Neuronal stem cell (in vitro differentiated cells): ENCODE results near the gene MT4. TPM values are rescaled to one million over a fixed set of nuclear protein-coding genes. Genes with fewer than 3 reads are reported as not detected.

ENCODE experiments used
- DNase-seq: peaks from one replicate; pipeline ENCODE4 v3.0.0-alpha.2; 2013; ENCODE audit warnings: low spot score
- H2AFZ ChIP-seq: one replicate; pipeline ENCODE4 v1.6.1; 2013; ENCODE audit warnings: mild to moderate bottlenecking, low read length, inconsistent platforms
- H2AK5ac ChIP-seq: 2 replicates; pipeline ENCODE4 v1.6.1; 2013; ENCODE audit warnings: low read depth, mild to moderate bottlenecking, inconsistent platforms, low read length, moderate library complexity, mixed read lengths
- H2BK120ac ChIP-seq: 2 replicates; pipeline ENCODE4 v1.6.1; 2013; ENCODE audit warnings: low read depth, mild to moderate bottlenecking, inconsistent platforms, low read length, moderate library complexity, mixed read lengths
- H2BK12ac ChIP-seq: one replicate; pipeline ENCODE4 v1.6.1; 2013; ENCODE audit warnings: low read length, inconsistent platforms
- H2BK15ac ChIP-seq: 2 replicates; pipeline ENCODE4 v1.6.1; 2013; ENCODE audit warnings: mild to moderate bottlenecking, low read length, inconsistent platforms, mixed read lengths
- H2BK5ac ChIP-seq: one replicate; pipeline ENCODE4 v1.6.1; 2013; ENCODE audit warnings: inconsistent platforms, mild to moderate bottlenecking, low read length, moderate library complexity
- H3K14ac ChIP-seq: one replicate; pipeline ENCODE4 v1.6.1; 2013; ENCODE audit warnings: low read length, inconsistent platforms
- H3K18ac ChIP-seq: 2 replicates; pipeline ENCODE4 v1.6.1; 2013; ENCODE audit warnings: low read length, inconsistent platforms
- H3K23ac ChIP-seq: 2 replicates; pipeline ENCODE4 v1.6.1; 2013; ENCODE audit warnings: low read depth, mild to moderate bottlenecking, mixed read lengths, low read length, inconsistent platforms; ENCODE audit not compliant: poor library complexity
- H3K27ac ChIP-seq: replicated peaks from 3 replicates; pipeline ENCODE4 v1.5.1; 2013; ENCODE audit warnings: low read length, inconsistent platforms
- H3K27me3 ChIP-seq, 3 experiments: 2 replicates each; pipeline ENCODE4 v1.6.1; 2013; ENCODE audit warnings: low read length in 3 of 3, mild to moderate bottlenecking in 2 of 3, inconsistent platforms in 1 of 3, low read depth in 1 of 3, mixed read lengths in 1 of 3, moderate library complexity in 1 of 3; ENCODE audit not compliant: control insufficient read depth in 3 of 3, insufficient read depth in 3 of 3
- H3K36me3 ChIP-seq, 2 donors: replicated peaks in 1 of 2; 2 replicates each; pipeline ENCODE4 v1.6.1; 2013; ENCODE audit warnings: low read length in 2 of 2; ENCODE audit not compliant: control insufficient read depth in 2 of 2, insufficient read depth in 2 of 2
- H3K4ac ChIP-seq: 2 replicates; pipeline ENCODE4 v1.6.1; 2013; ENCODE audit warnings: inconsistent platforms, mild to moderate bottlenecking, low read length, moderate library complexity
- H3K4me1 ChIP-seq, 2 donors: 1 replicate in 1 of 2; 2 replicates in 1 of 2; pipeline ENCODE4 v1.6.1; 2013; ENCODE audit warnings: low read length in 2 of 2, low read depth in 1 of 2; ENCODE audit not compliant: control insufficient read depth in 2 of 2, insufficient read depth in 1 of 2
- H3K4me2 ChIP-seq: one replicate; pipeline ENCODE4 v1.6.1; 2013; ENCODE audit warnings: mild to moderate bottlenecking, low read length, inconsistent platforms; ENCODE audit not compliant: insufficient read depth, poor library complexity, severe bottlenecking
- H3K4me3 ChIP-seq, 2 donors: 2 replicates each; pipeline ENCODE4 v1.5.1; 2013; ENCODE audit warnings: low read length in 2 of 2, mild to moderate bottlenecking in 2 of 2, inconsistent platforms in 1 of 2, moderate library complexity in 1 of 2
- H3K79me1 ChIP-seq: one replicate; pipeline ENCODE4 v1.6.1; 2013; ENCODE audit warnings: low read depth, mild to moderate bottlenecking, inconsistent platforms, low read length, moderate library complexity
- H3K9ac ChIP-seq: one replicate; pipeline ENCODE4 v1.6.1; 2013; ENCODE audit warnings: mild to moderate bottlenecking, low read depth, low read length, inconsistent platforms; ENCODE audit not compliant: poor library complexity
- H3K9me3 ChIP-seq, 2 donors: replicated peaks in 1 of 2; 2 replicates each; pipeline versions ENCODE3 to v1.6.1; 2013; ENCODE audit warnings: low read length in 2 of 2, mild to moderate bottlenecking in 2 of 2, inconsistent platforms in 1 of 2, low read depth in 1 of 2, mixed read lengths in 1 of 2, moderate library complexity in 1 of 2; ENCODE audit not compliant: control insufficient read depth in 2 of 2, insufficient read depth in 1 of 2
- H4K8ac ChIP-seq: one replicate; pipeline ENCODE4 v1.6.1; 2013; ENCODE audit warnings: low read depth, mild to moderate bottlenecking, inconsistent platforms, low read length, moderate library complexity
- H4K91ac ChIP-seq: one replicate; pipeline ENCODE4 v1.6.1; 2013; ENCODE audit warnings: low read length, low read depth, mild to moderate bottlenecking, inconsistent platforms; ENCODE audit not compliant: poor library complexity
- WGBS, 2 donors: extraction: QIAGEN DNeasy Blood & Tissue Kit; methylation state at CpG; one replicate each; pipeline ENCODE4 v1.1.7; 2013; ENCODE audit warnings: missing lambda C conversion rate in 2 of 2, mixed read lengths in 1 of 2; ENCODE audit not compliant: insufficient read length in 2 of 2, insufficient replicate concordance in 1 of 2; ENCODE audit errors: extremely low coverage in 2 of 2; 5-methylcytosine and 5-hydroxymethylcytosine counted together
- polyA plus RNA-seq, 2 experiments: library from polyadenylated mRNA; stranded (reverse); fragments of 200-250 nt; gene quantifications; one replicate each; pipeline ENCODE4 v1.2.3, GENCODE V29; 2013

MT4 gene
- polyA plus RNA-seq (2013, experiment 1 of 2): not detected
- polyA plus RNA-seq (2013, experiment 2 of 2): not detected

GRCh38 chr16:56564793-56565477 is at the start of gene MT4:
Gene MT4 (plus strand): TSS chr16:56565073. CDS start chr16:56565129, 56 bp downstream.
- Histone ChIP-seq H3K4ac (no peak within 1 kb of the TSS), H3K27me3 (peaks cover 0 to 43% (median 0%) of the 10 kb centered on the region in 3 experiments), H2BK5ac (no peak within 1 kb of the TSS), H3K4me1 (peaks cover 0 to 5% of the 10 kb centered on the region in 2 donors), H3K9ac (no peak within 1 kb of the TSS), H3K27ac (no peak within 1 kb of the TSS), H2BK120ac (no peak within 1 kb of the TSS), H2BK12ac (no peak within 1 kb of the TSS), H3K79me1 (no peaks in the 10 kb centered on the region), H3K9me3 (no peaks in the 10 kb centered on the region), H3K14ac (no peak within 1 kb of the TSS), H3K4me3 (no peak within 1 kb of the TSS), H3K4me2 (no peak within 1 kb of the TSS), H2AFZ (no peak within 1 kb of the TSS), H2BK15ac (peak within 1 kb of the TSS; percentile 59), H3K36me3 (no peaks in the 10 kb centered on the region), H4K8ac (no peak within 1 kb of the TSS), H3K23ac (no peak within 1 kb of the TSS), H2AK5ac (peak within 1 kb of the TSS; percentile 60), H4K91ac (no peak within 1 kb of the TSS), H3K18ac (peak within 1 kb of the TSS; percentile 60)
- DNase-seq: no peak
- no CpG with 5 or more reads among the region's 12 CpGs for WGBS, 2 donors

- no peak overlapping the region for H2BK12ac ChIP-seq
- H2BK5ac ChIP-seq: no peak overlapping the region
- peaks cover 1 to 3% of the 10 kb centered on the region in 2 donors for H3K4me1 ChIP-seq
- H2AK5ac ChIP-seq: no peak overlapping the region
- WGBS, 2 donors: no CpG with 5 or more reads among the region's 6 CpGs
- H4K91ac ChIP-seq: no peak overlapping the region
- no peak overlapping the region for H3K4me2 ChIP-seq
- H3K14ac ChIP-seq: no peak overlapping the region
- no peaks in the 10 kb centered on the region for H3K27me3 ChIP-seq
- peaks cover 0 to 25% of the 10 kb centered on the region in 2 donors for H3K36me3 ChIP-seq
- no peak overlapping the region for H4K8ac ChIP-seq
- no peak overlapping the region for H3K9ac ChIP-seq
- no peak overlapping the region for H2AFZ ChIP-seq
- H2BK15ac ChIP-seq: no peak overlapping the region
- H3K18ac ChIP-seq: no peak overlapping the region
- H3K4me3 ChIP-seq: no peak overlapping the region
- no peak overlapping the region for H3K23ac ChIP-seq
- H3K27ac ChIP-seq: no peak overlapping the region
- no peak overlapping the region for H2BK120ac ChIP-seq
- peaks cover 0 to 5% of the 10 kb centered on the region in 2 donors for H3K9me3 ChIP-seq
- H3K79me1 ChIP-seq: no peaks in the 10 kb centered on the region
- DNase-seq: no peak
- no peak overlapping the region for H3K4ac ChIP-seq
These were observed 49.2 kb upstream of the MT4 start for GRCh38 chr16:56515665-56516064.

- Histone ChIP-seq H2BK15ac (no peak overlapping the region), H2AK5ac (no peak overlapping the region), H3K4me2 (no peak overlapping the region), H3K9me3 (peaks cover 0 to 4% of the 10 kb centered on the region in 2 donors), H2BK120ac (no peak overlapping the region), H3K9ac (no peak overlapping the region), H3K36me3 (peaks cover 0 to 11% of the 10 kb centered on the region in 2 donors), H3K14ac (no peak overlapping the region), H4K91ac (no peak overlapping the region), H3K4me3 (no peak overlapping the region), H3K79me1 (no peaks in the 10 kb centered on the region), H2AFZ (no peak overlapping the region), H3K27ac (no peak overlapping the region), H2BK5ac (no peak overlapping the region), H3K4me1 (peaks cover 1 to 3% of the 10 kb centered on the region in 2 donors), H3K18ac (no peak overlapping the region), H3K23ac (no peak overlapping the region), H3K27me3 (no peaks in the 10 kb centered on the region), H3K4ac (no peak overlapping the region), H2BK12ac (no peak overlapping the region), H4K8ac (no peak overlapping the region)
- no peak for DNase-seq
- no CpG with 5 or more reads among the region's 2 CpGs for WGBS, 2 donors
These were observed 47.7 kb upstream of the MT4 start for GRCh38 chr16:56517206-56517605.

GRCh38 chr16:56518425-56518824 is 46.4 kb upstream of the MT4 start:
- no peaks in the 10 kb centered on the region for H3K36me3 ChIP-seq
- no peak for DNase-seq
- no peak overlapping the region for H2BK120ac ChIP-seq
- no peak overlapping the region for H3K18ac ChIP-seq
- H3K4me2 ChIP-seq: no peak overlapping the region
- WGBS, 2 donors: no CpG with 5 or more reads among the region's 7 CpGs
- H3K9me3 ChIP-seq: no peaks in the 10 kb centered on the region
- no peak overlapping the region for H4K91ac ChIP-seq
- no peak overlapping the region for H3K27ac ChIP-seq
- H3K14ac ChIP-seq: no peak overlapping the region
- no peak overlapping the region for H3K4ac ChIP-seq
- H3K4me1 ChIP-seq: peaks cover 1 to 3% of the 10 kb centered on the region in 2 donors
- no peak overlapping the region for H2BK5ac ChIP-seq
- H3K27me3 ChIP-seq: no peaks in the 10 kb centered on the region
- H4K8ac ChIP-seq: no peak overlapping the region
- H3K9ac ChIP-seq: no peak overlapping the region
- H3K4me3 ChIP-seq: no peak overlapping the region
- no peak overlapping the region for H2BK15ac ChIP-seq
- H2AK5ac ChIP-seq: no peak overlapping the region
- no peaks in the 10 kb centered on the region for H3K79me1 ChIP-seq
- no peak overlapping the region for H2BK12ac ChIP-seq
- H2AFZ ChIP-seq: no peak overlapping the region
- H3K23ac ChIP-seq: no peak overlapping the region
